Fibroblast of lung (primary cell): Measurements from ENCODE around the gene DHX32.

ENCODE experiments used
- CTCF ChIP-seq, 2 donors: IDR thresholded peaks in 1 of 2; conservative IDR thresholded peaks in 1 of 2; 1 replicate in 1 of 2; 2 replicates in 1 of 2; pipeline ENCODE4 v1.5.1; 2011 to 2012; ENCODE audit warnings: low read length in 2 of 2, control low read depth in 1 of 2, inconsistent platforms in 1 of 2, low read depth in 1 of 2, mild to moderate bottlenecking in 1 of 2
- EZH2 ChIP-seq: IDR thresholded peaks from 2 replicates; pipeline ENCODE4 v1.5.1; 2012; ENCODE audit warnings: low read length, control low read depth, mild to moderate bottlenecking; ENCODE audit errors: missing control alignments

DNA sequence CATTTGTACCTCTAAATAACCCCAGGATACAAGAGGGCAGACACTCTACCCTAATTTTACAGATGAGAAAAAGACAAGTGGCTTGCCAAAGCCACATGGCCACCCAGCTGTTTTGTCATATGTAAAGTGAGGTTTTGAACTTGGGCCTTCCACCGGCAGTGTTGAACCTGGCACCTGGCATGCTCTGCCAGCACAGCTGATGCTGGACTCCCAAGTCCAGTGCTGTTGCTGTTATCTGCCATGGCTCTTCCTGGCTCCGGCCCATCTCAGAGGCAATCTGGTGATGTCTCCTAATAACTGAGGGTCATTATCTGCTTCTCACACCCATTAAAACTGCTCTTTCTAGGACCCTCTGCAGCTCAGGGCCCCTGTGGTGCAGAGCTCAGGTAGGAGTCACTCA is 32.7 kb downstream of the DHX32 start:
- no peak for TF ChIP-seq CTCF (conservative IDR thresholded peaks at IDR 0.05 in 1 of 2, IDR thresholded peaks at IDR 0.05 in 1 of 2; ENCODE audit: low read depth in 1 of 2, low read length in 2 of 2)
- no peak for TF ChIP-seq EZH2
